NT2/D1 (cell line): Measurements from ENCODE around the gene MALRD1.
A peak's percentile ranks its signal among the peaks of the same experiment; 100 is the strongest.

Source experiments
- DNase-seq: peaks from one replicate; pipeline ENCODE4 v3.0.0-alpha.2; 2011; ENCODE audit warnings: low read depth, low spot score
- H3K27me3 ChIP-seq: 2 replicates; pipeline ENCODE4 v1.6.0; 2011; ENCODE audit warnings: mild to moderate bottlenecking; ENCODE audit not compliant: insufficient read length, insufficient read depth
- H3K36me3 ChIP-seq: 2 replicates; pipeline ENCODE4 v1.6.1; 2011; ENCODE audit warnings: mild to moderate bottlenecking, low read length, mixed read lengths; ENCODE audit not compliant: insufficient read depth, insufficient read length
- H3K4me1 ChIP-seq: 2 replicates; pipeline ENCODE4 v1.5.1; 2011; ENCODE audit not compliant: insufficient read depth, insufficient read length
- H3K4me3 ChIP-seq: 2 replicates; pipeline ENCODE4 v1.5.1; 2011; ENCODE audit warnings: low read depth; ENCODE audit not compliant: insufficient read length
- H3K9ac ChIP-seq: 2 replicates; pipeline ENCODE4 v1.6.0; 2011; ENCODE audit warnings: low read depth; ENCODE audit not compliant: insufficient read length
- H3K9me3 ChIP-seq: 2 replicates; pipeline ENCODE4 v1.5.1; 2011; ENCODE audit warnings: mild to moderate bottlenecking, low read length; ENCODE audit not compliant: insufficient read depth
- SUZ12 ChIP-seq: IDR thresholded peaks from 2 replicates; pipeline ENCODE4 v1.6.1; 2011; ENCODE audit not compliant: insufficient read length, insufficient read depth; ENCODE audit errors: extremely low read depth
- YY1 ChIP-seq: IDR thresholded peaks from 2 replicates; pipeline ENCODE4 v1.6.1; 2011; ENCODE audit not compliant: insufficient read length, insufficient read depth
- ZNF274 ChIP-seq: IDR thresholded peaks from 2 replicates; pipeline ENCODE4 v1.6.1; 2011; ENCODE audit warnings: mild to moderate bottlenecking, low read depth, low read length

MALRD1 gene

DNA sequence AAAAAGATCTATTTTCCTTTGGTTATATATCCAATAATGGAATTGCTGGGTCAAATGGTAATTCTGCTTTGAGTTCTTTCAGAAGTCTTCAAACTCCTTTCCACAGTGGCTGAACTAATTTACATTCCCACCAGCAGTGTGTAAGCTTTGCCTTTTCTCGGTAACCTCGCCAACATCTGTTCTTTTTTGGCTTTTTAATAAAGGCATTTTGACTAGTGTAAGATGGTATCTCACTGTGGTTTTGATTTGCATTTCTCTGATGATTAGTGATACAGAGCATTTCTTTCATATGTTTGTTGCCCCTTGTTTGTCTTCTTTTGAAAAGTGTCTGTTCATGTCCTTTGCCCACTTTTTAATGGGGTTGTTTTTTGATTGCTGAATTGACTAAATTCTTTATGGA, 285.0 kb downstream of the MALRD1 start:
- H3K4me1 ChIP-seq, result no peaks in the 10 kb centered on the region
- H3K36me3 ChIP-seq, result no peaks in the 10 kb centered on the region
- H3K27me3 ChIP-seq, result no peaks in the 10 kb centered on the region
- TF ChIP-seq YY1 (no peak), ZNF274 (no peak), SUZ12 (no peak)
- H3K9ac ChIP-seq, result no peak overlapping the region
- no peaks in the 10 kb centered on the region for H3K9me3 ChIP-seq
- no peak overlapping the region for H3K4me3 ChIP-seq
- no peak for DNase-seq

DNA sequence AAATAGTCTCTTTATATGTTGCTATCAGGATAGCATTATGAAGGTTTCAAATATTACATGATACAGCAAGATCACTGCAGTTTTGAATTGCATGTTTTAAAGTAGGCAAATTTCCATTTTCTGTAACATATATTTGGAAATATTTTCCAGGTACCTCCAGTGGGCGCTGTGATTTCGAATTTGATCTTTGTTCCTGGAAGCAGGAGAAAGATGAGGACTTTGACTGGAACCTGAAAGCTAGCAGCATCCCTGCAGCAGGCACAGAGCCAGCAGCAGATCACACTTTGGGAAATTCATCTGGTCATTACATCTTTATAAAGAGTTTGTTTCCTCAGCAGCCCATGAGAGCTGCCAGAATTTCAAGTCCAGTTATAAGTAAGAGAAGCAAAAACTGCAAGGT, 299.0 kb downstream of the MALRD1 start:
- Histone ChIP-seq H3K4me3 (no peak overlapping the region), H3K27me3 (no peaks in the 10 kb centered on the region), H3K9me3 (no peaks in the 10 kb centered on the region), H3K36me3 (no peaks in the 10 kb centered on the region), H3K9ac (no peak overlapping the region), H3K4me1 (no peaks in the 10 kb centered on the region)
- no peak for TF ChIP-seq YY1
- no peak for TF ChIP-seq ZNF274
- no peak for TF ChIP-seq SUZ12
- peak; percentile 1 for DNase-seq

DNA sequence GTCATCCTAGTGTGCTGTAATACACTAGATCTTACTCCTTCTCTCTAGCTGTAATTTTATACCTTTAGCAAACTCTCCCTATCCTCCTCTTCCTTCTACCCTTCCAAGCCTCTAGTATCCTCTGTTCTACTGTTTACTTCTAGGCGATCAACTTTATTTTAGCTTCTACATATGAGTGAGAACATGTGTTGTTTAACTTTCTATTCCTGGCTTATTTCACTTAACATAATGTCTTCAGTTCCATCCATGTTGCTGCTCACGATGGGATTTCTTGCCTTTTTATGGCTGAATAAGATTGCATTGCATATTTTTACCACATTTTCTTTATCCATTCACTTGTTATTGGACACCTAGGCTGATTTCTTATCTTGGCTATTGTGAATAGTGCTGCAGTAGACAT, 318.6 kb downstream of the MALRD1 start:
- Histone ChIP-seq H3K4me3 (no peak overlapping the region), H3K9ac (no peak overlapping the region), H3K9me3 (no peaks in the 10 kb centered on the region), H3K4me1 (no peaks in the 10 kb centered on the region), H3K36me3 (no peaks in the 10 kb centered on the region), H3K27me3 (no peaks in the 10 kb centered on the region)
- TF ChIP-seq ZNF274, result no peak
- TF ChIP-seq YY1, result no peak
- no peak for TF ChIP-seq SUZ12
- no peak for DNase-seq

DNA sequence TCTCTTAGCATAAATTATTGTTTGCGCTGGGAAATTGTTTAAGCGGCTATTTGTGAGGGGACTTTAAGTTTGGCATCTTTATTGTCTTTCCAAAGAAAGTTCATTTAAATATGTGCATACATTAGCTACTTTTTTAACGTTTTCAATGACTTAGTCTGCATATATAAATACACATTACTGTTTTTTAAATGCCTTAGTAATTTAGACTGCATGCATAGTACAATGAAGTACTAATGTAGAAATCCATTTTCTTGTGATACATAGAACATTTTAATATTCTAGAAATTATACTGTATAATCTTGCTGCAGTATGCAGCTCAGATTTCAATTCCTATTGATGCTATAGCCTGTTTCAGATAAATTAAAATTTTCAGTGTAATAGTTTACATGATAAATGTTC, 325.4 kb downstream of the MALRD1 start:
- H3K9ac ChIP-seq, result no peak overlapping the region
- no peak for DNase-seq
- no peak overlapping the region for H3K4me3 ChIP-seq
- no peaks in the 10 kb centered on the region for H3K4me1 ChIP-seq
- no peaks in the 10 kb centered on the region for H3K36me3 ChIP-seq
- H3K27me3 ChIP-seq, result no peaks in the 10 kb centered on the region
- no peaks in the 10 kb centered on the region for H3K9me3 ChIP-seq
- TF ChIP-seq ZNF274, result no peak
- no peak for TF ChIP-seq YY1
- no peak for TF ChIP-seq SUZ12

DNA sequence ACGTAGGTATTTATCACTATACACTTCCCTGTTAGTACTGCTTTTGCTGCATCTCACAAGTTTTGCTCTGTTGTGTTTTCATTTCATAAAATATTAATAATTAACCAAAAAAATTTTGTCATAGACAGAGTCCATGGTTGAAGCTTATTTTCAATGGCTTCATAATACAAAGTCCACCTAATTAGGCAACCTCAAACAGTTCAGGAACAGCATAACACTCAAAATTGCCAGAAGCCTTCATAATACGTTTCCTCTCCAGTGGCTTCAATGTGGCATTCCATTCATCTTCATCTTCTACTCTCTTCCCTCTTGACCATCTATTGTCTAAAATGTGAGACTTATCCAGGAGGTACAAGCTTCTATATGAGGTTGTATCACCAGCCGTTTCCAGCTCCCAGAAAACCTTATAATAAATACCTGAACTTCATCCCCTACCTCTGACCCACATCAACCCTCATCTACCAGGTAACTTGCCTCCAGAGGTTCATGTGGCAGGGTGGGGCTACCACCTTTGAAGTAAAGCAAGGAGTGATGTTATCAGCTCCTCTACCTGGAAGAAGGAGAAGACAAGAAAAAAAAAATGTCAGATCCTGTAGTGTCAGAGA, 337.3 kb downstream of the MALRD1 start:
- Histone ChIP-seq H3K36me3 (no peaks in the 10 kb centered on the region), H3K9ac (no peak overlapping the region), H3K4me3 (no peak overlapping the region), H3K4me1 (no peaks in the 10 kb centered on the region), H3K9me3 (no peaks in the 10 kb centered on the region), H3K27me3 (no peaks in the 10 kb centered on the region)
- no peak for DNase-seq
- TF ChIP-seq SUZ12 (no peak), ZNF274 (no peak), YY1 (no peak)

DNA sequence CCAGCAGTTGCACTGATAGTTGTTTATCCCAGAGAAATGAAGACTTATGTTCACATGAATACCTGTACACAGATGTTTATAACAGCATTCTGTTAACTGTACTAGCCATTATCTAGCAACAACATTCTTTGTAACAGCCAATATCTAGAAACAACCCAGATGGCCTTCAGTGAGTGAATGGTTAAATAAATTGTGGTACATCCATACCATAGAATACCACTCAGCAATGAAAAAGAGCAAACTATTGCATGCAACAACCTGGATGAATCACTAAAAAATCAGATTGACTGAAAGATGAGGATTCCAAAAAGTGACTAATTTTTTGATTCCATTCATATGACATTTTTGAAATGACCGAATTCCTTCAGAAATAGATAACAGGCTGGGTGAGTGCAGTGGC, 360.3 kb downstream of the MALRD1 start:
- Histone ChIP-seq H3K36me3 (no peaks in the 10 kb centered on the region), H3K4me3 (no peak overlapping the region), H3K9ac (no peak overlapping the region), H3K4me1 (no peaks in the 10 kb centered on the region), H3K27me3 (peaks cover 28% of the 10 kb centered on the region), H3K9me3 (no peaks in the 10 kb centered on the region)
- TF ChIP-seq YY1, result no peak
- no peak for TF ChIP-seq ZNF274
- no peak for TF ChIP-seq SUZ12
- DNase-seq, result no peak

DNA sequence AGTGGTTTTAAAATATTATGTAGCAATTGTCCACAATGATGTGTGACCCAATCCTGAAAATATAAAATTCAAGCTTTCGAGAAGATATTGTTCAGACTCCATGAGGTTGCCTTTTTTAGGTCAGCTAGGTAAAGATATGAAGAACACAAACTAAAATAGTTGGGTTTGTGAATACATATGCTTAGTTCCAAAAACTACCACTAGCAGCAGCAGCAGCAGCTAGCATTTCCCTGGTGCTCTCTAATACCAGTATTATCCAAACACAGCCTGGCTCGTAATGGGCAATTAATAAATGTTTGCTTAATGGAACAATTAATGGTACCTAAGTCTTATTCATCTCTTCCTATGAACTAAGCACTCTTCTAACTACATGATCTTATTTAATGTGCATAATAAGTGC, 362.5 kb downstream of the MALRD1 start:
- Histone ChIP-seq H3K4me3 (no peak overlapping the region), H3K27me3 (peaks cover 49% of the 10 kb centered on the region), H3K9me3 (no peaks in the 10 kb centered on the region), H3K4me1 (no peaks in the 10 kb centered on the region), H3K9ac (no peak overlapping the region), H3K36me3 (no peaks in the 10 kb centered on the region)
- no peak for DNase-seq
- no peak for TF ChIP-seq SUZ12
- TF ChIP-seq YY1, result no peak
- TF ChIP-seq ZNF274, result no peak

DNA sequence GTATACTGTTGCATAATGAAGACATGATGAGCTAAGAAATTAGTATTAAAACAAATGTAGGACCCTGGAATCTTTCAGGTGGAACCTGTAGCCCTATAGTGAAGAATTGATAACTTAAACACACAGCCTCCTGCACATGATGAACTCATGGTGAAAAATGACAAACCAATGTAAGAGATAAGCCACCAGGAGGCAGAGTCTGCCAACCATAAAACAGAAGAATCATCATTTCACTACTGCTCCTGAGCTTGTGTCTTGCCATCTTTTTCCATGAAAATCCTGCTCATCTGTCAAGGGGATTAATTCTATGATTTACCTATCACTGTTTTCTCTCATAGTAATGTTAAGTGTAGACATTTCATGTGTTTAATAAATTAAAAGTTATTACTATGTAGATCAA, 363.9 kb downstream of the MALRD1 start:
- Histone ChIP-seq H3K9ac (no peak overlapping the region), H3K9me3 (no peaks in the 10 kb centered on the region), H3K4me1 (no peaks in the 10 kb centered on the region), H3K36me3 (no peaks in the 10 kb centered on the region), H3K27me3 (peaks cover 63% of the 10 kb centered on the region), H3K4me3 (no peak overlapping the region)
- DNase-seq, result no peak
- TF ChIP-seq YY1, result no peak
- no peak for TF ChIP-seq SUZ12
- no peak for TF ChIP-seq ZNF274
